GM21423 (cell line): ENCODE measurements around the gene ABCA3.
"Not testable (repeated sequence)": the region's sequence is repeated elsewhere in the genome, so short reads cannot be mapped to it uniquely, and the experiment has no call there.

Source experiments
- ATAC-seq: cut with Tn5 transposase; IDR thresholded peaks from one replicate; pipeline ENCODE4 v1.9.1; 2021; ENCODE audit warnings: mild to moderate bottlenecking, moderate library complexity; ENCODE audit not compliant: unreplicated experiment

Gene ABCA3

GRCh38 chr16:2340564-2341455 lies at the start of gene ABCA3:
TSS of gene ABCA3 (minus strand) at chr16:2340728. CDS start at chr16:2326466, 14,262 bp downstream.
- peak; percentile 82 for ATAC-seq

GRCh38 chr16:2388875-2389433 lies 48.4 kb upstream of the ABCA3 start:
- no peak for ATAC-seq

- ATAC-seq: no peak
Measured at GRCh38 chr16:2388139-2388874, 47.8 kb upstream of the ABCA3 start.

- no peak for ATAC-seq
Measured at GRCh38 chr16:2386990-2387389, 46.5 kb upstream of the ABCA3 start.

- not testable (repeated sequence) for ATAC-seq
Measured at GRCh38 chr16:2385982-2386381, 45.5 kb upstream of the ABCA3 start.

GRCh38 chr16:2385190-2385836 lies 44.8 kb upstream of the ABCA3 start:
- ATAC-seq: no peak

- ATAC-seq: no peak
Measured at GRCh38 chr16:2384426-2384825, 43.9 kb upstream of the ABCA3 start.

- no peak for ATAC-seq
Measured at GRCh38 chr16:2383501-2383900, 43.0 kb upstream of the ABCA3 start.

GRCh38 chr16:2374644-2375043 lies 34.1 kb upstream of the ABCA3 start:
- ATAC-seq: no peak

- no peak for ATAC-seq
Measured at GRCh38 chr16:2373176-2373575, 32.6 kb upstream of the ABCA3 start.

GRCh38 chr16:2372684-2373083 lies 32.2 kb upstream of the ABCA3 start:
- ATAC-seq: no peak

GRCh38 chr16:2371421-2371820 lies 30.9 kb upstream of the ABCA3 start:
- ATAC-seq: no peak

- ATAC-seq: no peak
Measured at GRCh38 chr16:2370721-2371120, 30.2 kb upstream of the ABCA3 start.

- no peak for ATAC-seq
Measured at GRCh38 chr16:2366660-2367309, 26.3 kb upstream of the ABCA3 start.

GRCh38 chr16:2365397-2366294 lies 25.1 kb upstream of the ABCA3 start:
- no peak for ATAC-seq

- no peak for ATAC-seq
Measured at GRCh38 chr16:2364638-2365210, 24.2 kb upstream of the ABCA3 start.

- no peak for ATAC-seq
Measured at GRCh38 chr16:2362218-2362617, 21.7 kb upstream of the ABCA3 start.

- no peak for ATAC-seq
Measured at GRCh38 chr16:2361129-2361528, 20.6 kb upstream of the ABCA3 start.

- no peak for ATAC-seq
Measured at GRCh38 chr16:2359919-2360318, 19.4 kb upstream of the ABCA3 start.
